ENCODE data around the gene AK2.
"Not testable (repeated sequence)": the region's sequence is repeated elsewhere in the genome, so short reads cannot be mapped to it uniquely, and the experiment has no call there.

The AK2 gene

GRCh38 chr1:33005838-33006421, 30.8 kb downstream of the AK2 start:
- H3K4me3 ChIP-seq (ENCODE audit: low read length), result no peak overlapping the region

GRCh38 chr1:33005117-33005837, 31.4 kb downstream of the AK2 start:
- H3K4me1 ChIP-seq (ENCODE audit: control insufficient read depth, insufficient read depth, low read length), result peaks cover 46% of the 10 kb centered on the region
- peaks cover 21% of the 10 kb centered on the region for H3K36me3 ChIP-seq (ENCODE audit: control insufficient read depth, insufficient read depth, low read length, severe bottlenecking)
- no peak for DNase-seq (ENCODE audit: low read depth)
- no peak overlapping the region for H3K9ac ChIP-seq (ENCODE audit: low read length)
- no peaks in the 10 kb centered on the region for H3K9me3 ChIP-seq (ENCODE audit: control insufficient read depth, low read length)
- H3K4me3 ChIP-seq (ENCODE audit: low read length), result no peak overlapping the region
- no peaks in the 10 kb centered on the region for H3K27me3 ChIP-seq (replicated peaks; ENCODE audit: control insufficient read depth, insufficient read depth, low read length)

More at GRCh38 chr1:33005838-33006421, 30.8 kb downstream of the AK2 start:
- no peak overlapping the region for H3K9ac ChIP-seq (ENCODE audit: low read length)
- H3K36me3 ChIP-seq (ENCODE audit: control insufficient read depth, insufficient read depth, low read length, severe bottlenecking), result peaks cover 21% of the 10 kb centered on the region
- no peaks in the 10 kb centered on the region for H3K9me3 ChIP-seq (ENCODE audit: control insufficient read depth, low read length)
- no peaks in the 10 kb centered on the region for H3K27me3 ChIP-seq (replicated peaks; ENCODE audit: control insufficient read depth, insufficient read depth, low read length)
- peaks cover 51% of the 10 kb centered on the region for H3K4me1 ChIP-seq (ENCODE audit: control insufficient read depth, insufficient read depth, low read length)
- no peak for DNase-seq (ENCODE audit: low read depth)

- no peaks in the 10 kb centered on the region for H3K9me3 ChIP-seq (ENCODE audit: control insufficient read depth, low read length)
- no peak overlapping the region for H3K9ac ChIP-seq (ENCODE audit: low read length)
- no peak for DNase-seq (ENCODE audit: low read depth)
- H3K36me3 ChIP-seq (ENCODE audit: control insufficient read depth, insufficient read depth, low read length, severe bottlenecking), result peaks cover 21% of the 10 kb centered on the region
- H3K4me3 ChIP-seq (ENCODE audit: low read length), result no peak overlapping the region
- H3K4me1 ChIP-seq (ENCODE audit: control insufficient read depth, insufficient read depth, low read length), result peaks cover 45% of the 10 kb centered on the region
- H3K27me3 ChIP-seq (replicated peaks; ENCODE audit: control insufficient read depth, insufficient read depth, low read length), result no peaks in the 10 kb centered on the region
Measured at GRCh38 chr1:33004613-33005012, 32.1 kb downstream of the AK2 start.

- H3K9ac ChIP-seq (ENCODE audit: low read length), result no peak overlapping the region
- peaks cover 43% of the 10 kb centered on the region for H3K4me1 ChIP-seq (ENCODE audit: control insufficient read depth, insufficient read depth, low read length)
- DNase-seq (ENCODE audit: low read depth), result no peak
- peaks cover 12% of the 10 kb centered on the region for H3K36me3 ChIP-seq (ENCODE audit: control insufficient read depth, insufficient read depth, low read length, severe bottlenecking)
- H3K4me3 ChIP-seq (ENCODE audit: low read length), result no peak overlapping the region
- no peaks in the 10 kb centered on the region for H3K9me3 ChIP-seq (ENCODE audit: control insufficient read depth, low read length)
- no peaks in the 10 kb centered on the region for H3K27me3 ChIP-seq (replicated peaks; ENCODE audit: control insufficient read depth, insufficient read depth, low read length)
Measured at GRCh38 chr1:33003657-33004056, 33.0 kb downstream of the AK2 start.

- Histone ChIP-seq H3K9ac (ENCODE audit: low read length) (no peak overlapping the region), H3K36me3 (ENCODE audit: control insufficient read depth, insufficient read depth, low read length, severe bottlenecking) (no peaks in the 10 kb centered on the region), H3K4me3 (ENCODE audit: low read length) (no peak overlapping the region), H3K27me3 (replicated peaks; ENCODE audit: control insufficient read depth, insufficient read depth, low read length) (no peaks in the 10 kb centered on the region), H3K4me1 (ENCODE audit: control insufficient read depth, insufficient read depth, low read length) (peaks cover 51% of the 10 kb centered on the region), H3K9me3 (ENCODE audit: control insufficient read depth, low read length) (no peaks in the 10 kb centered on the region)
- DNase-seq (ENCODE audit: low read depth), result no peak
Measured at GRCh38 chr1:33002006-33002405, 34.7 kb downstream of the AK2 start.

GRCh38 chr1:33001282-33001681, 35.4 kb downstream of the AK2 start:
- H3K9ac ChIP-seq (ENCODE audit: low read length), result no peak overlapping the region
- no peaks in the 10 kb centered on the region for H3K27me3 ChIP-seq (replicated peaks; ENCODE audit: control insufficient read depth, insufficient read depth, low read length)
- no peak overlapping the region for H3K4me3 ChIP-seq (ENCODE audit: low read length)
- no peaks in the 10 kb centered on the region for H3K9me3 ChIP-seq (ENCODE audit: control insufficient read depth, low read length)
- no peaks in the 10 kb centered on the region for H3K36me3 ChIP-seq (ENCODE audit: control insufficient read depth, insufficient read depth, low read length, severe bottlenecking)
- peaks cover 44% of the 10 kb centered on the region for H3K4me1 ChIP-seq (ENCODE audit: control insufficient read depth, insufficient read depth, low read length)
- no peak for DNase-seq (ENCODE audit: low read depth)

- Histone ChIP-seq H3K4me1 (ENCODE audit: control insufficient read depth, insufficient read depth, low read length) (peaks cover 37% of the 10 kb centered on the region), H3K27me3 (replicated peaks; ENCODE audit: control insufficient read depth, insufficient read depth, low read length) (no peaks in the 10 kb centered on the region)
- DNase-seq (ENCODE audit: low read depth), result no peak
Measured at GRCh38 chr1:33000427-33001026, 36.2 kb downstream of the AK2 start.

GRCh38 chr1:32998997-32999396, 37.7 kb downstream of the AK2 start:
- Histone ChIP-seq H3K9ac (ENCODE audit: low read length) (no peak overlapping the region), H3K4me3 (ENCODE audit: low read length) (no peak overlapping the region), H3K27me3 (replicated peaks; ENCODE audit: control insufficient read depth, insufficient read depth, low read length) (no peaks in the 10 kb centered on the region)

More at GRCh38 chr1:33000427-33001026, 36.2 kb downstream of the AK2 start:
- H3K4me3 ChIP-seq (ENCODE audit: low read length), result no peak overlapping the region
- H3K36me3 ChIP-seq (ENCODE audit: control insufficient read depth, insufficient read depth, low read length, severe bottlenecking), result no peaks in the 10 kb centered on the region
- no peak overlapping the region for H3K9ac ChIP-seq (ENCODE audit: low read length)
- H3K9me3 ChIP-seq (ENCODE audit: control insufficient read depth, low read length), result no peaks in the 10 kb centered on the region

GRCh38 chr1:32998064-32998463, 38.6 kb downstream of the AK2 start:
- no peak for DNase-seq (ENCODE audit: low read depth)
- H3K4me1 ChIP-seq (ENCODE audit: control insufficient read depth, insufficient read depth, low read length), result peaks cover 29% of the 10 kb centered on the region
- H3K4me3 ChIP-seq (ENCODE audit: low read length), result no peak overlapping the region
- no peaks in the 10 kb centered on the region for H3K9me3 ChIP-seq (ENCODE audit: control insufficient read depth, low read length)
- no peaks in the 10 kb centered on the region for H3K36me3 ChIP-seq (ENCODE audit: control insufficient read depth, insufficient read depth, low read length, severe bottlenecking)
- no peaks in the 10 kb centered on the region for H3K27me3 ChIP-seq (replicated peaks; ENCODE audit: control insufficient read depth, insufficient read depth, low read length)
- H3K9ac ChIP-seq (ENCODE audit: low read length), result no peak overlapping the region

More at GRCh38 chr1:32998997-32999396, 37.7 kb downstream of the AK2 start:
- no peak for DNase-seq (ENCODE audit: low read depth)
- H3K4me1 ChIP-seq (ENCODE audit: control insufficient read depth, insufficient read depth, low read length), result peaks cover 24% of the 10 kb centered on the region
- H3K36me3 ChIP-seq (ENCODE audit: control insufficient read depth, insufficient read depth, low read length, severe bottlenecking), result no peaks in the 10 kb centered on the region
- H3K9me3 ChIP-seq (ENCODE audit: control insufficient read depth, low read length), result no peaks in the 10 kb centered on the region

GRCh38 chr1:32997381-32997891, 39.2 kb downstream of the AK2 start:
- no peak for DNase-seq (ENCODE audit: low read depth)
- Histone ChIP-seq H3K9ac (ENCODE audit: low read length) (no peak overlapping the region), H3K4me3 (ENCODE audit: low read length) (no peak overlapping the region), H3K36me3 (ENCODE audit: control insufficient read depth, insufficient read depth, low read length, severe bottlenecking) (no peaks in the 10 kb centered on the region), H3K9me3 (ENCODE audit: control insufficient read depth, low read length) (no peaks in the 10 kb centered on the region), H3K27me3 (replicated peaks; ENCODE audit: control insufficient read depth, insufficient read depth, low read length) (no peaks in the 10 kb centered on the region), H3K4me1 (ENCODE audit: control insufficient read depth, insufficient read depth, low read length) (peaks cover 35% of the 10 kb centered on the region)

- not testable (repeated sequence) for H3K9ac ChIP-seq (ENCODE audit: low read length); DNase-seq (ENCODE audit: low read depth); H3K4me3 ChIP-seq (ENCODE audit: low read length); H3K27me3 ChIP-seq (replicated peaks; ENCODE audit: control insufficient read depth, insufficient read depth, low read length); H3K9me3 ChIP-seq (ENCODE audit: control insufficient read depth, low read length); H3K36me3 ChIP-seq (ENCODE audit: control insufficient read depth, insufficient read depth, low read length, severe bottlenecking)
- H3K4me1 ChIP-seq (ENCODE audit: control insufficient read depth, insufficient read depth, low read length), result peaks cover 49% of the 10 kb centered on the region
Measured at GRCh38 chr1:32993324-32993636, 43.4 kb downstream of the AK2 start.
